DMS153 treated with DMSO at 0.1 percent for 48 hours (cell line): ENCODE measurements around the gene MLLT1.

Experiments
- DNase-seq: peaks from one replicate; lab custom pipeline; 2025; ENCODE audit not compliant: unreplicated experiment; lab: John Stamatoyannopoulos, UW

MLLT1 gene

DNA sequence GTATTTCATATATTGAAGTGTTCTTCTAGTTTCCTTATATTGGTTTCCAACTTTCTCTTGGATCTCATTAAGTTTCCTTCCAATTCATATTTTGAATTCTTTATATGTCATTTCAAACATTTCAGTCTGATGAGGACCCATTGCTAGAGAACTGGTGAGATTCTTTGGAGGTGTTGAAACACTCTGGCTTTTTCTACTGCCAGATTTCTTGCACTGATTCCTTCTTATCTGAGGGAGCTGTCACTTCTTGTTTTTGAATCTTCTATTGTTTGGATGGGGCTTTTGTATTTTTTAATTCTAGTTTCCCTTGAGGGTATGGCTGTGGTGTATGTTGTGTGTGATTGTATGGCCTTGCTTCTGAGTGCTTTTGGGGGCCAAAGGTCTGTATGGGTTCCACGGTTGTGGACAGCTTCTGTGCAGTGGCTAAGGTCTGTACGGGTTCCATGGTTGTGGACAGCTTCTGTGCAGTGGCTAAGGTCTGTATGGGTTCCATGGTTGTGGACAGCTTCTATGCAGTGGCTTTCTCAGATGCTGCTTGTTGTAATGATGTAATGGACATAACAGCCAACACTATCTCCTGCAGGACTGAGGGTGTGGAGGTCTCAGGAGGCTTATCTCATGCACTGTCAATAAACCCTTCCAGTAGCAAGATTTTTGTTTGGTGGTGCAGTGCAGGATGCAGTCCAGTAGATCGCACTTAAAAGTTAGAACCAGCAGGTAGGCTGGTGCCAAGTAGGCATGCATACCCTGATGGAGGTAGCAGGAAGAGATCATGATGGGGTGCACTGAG lies 107.5 kb downstream of the MLLT1 start:
- DNase-seq = no peak

GRCh38 chr19:6167115-6167514 lies 112.7 kb downstream of the MLLT1 start:
- DNase-seq = no peak

GRCh38 chr19:6164906-6165531 lies 114.8 kb downstream of the MLLT1 start:
- DNase-seq = no peak

DNA sequence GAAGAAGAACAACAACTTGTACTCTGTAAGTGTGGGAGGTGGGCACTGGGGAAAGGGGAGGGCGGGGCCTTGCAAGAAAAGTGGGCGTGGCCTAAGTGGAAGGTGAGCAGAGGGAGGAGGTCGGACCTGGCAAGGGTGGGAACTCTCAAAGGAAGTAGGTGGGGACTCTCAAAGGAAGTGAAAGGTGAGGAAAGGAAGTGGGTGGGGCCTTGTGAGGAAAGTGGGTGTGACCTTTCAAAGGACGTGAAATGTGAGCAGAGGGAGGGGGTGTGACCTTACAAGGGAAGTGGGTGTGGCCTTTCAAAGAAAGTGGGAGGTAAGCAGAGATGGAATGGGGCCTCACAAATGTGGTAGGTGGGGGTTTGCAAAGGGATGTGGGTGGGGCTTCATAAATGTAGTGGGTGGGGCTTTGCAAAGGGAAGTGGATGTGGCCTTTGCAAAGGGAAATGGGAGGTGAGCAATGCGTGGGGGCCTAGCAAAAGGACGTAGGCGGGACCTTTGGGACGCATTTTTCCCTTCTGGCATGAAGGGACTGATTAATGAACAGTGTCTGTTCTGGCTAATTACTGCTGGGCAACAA lies 118.4 kb downstream of the MLLT1 start:
- DNase-seq = no peak
